Putamen (tissue), 1 donor: ENCODE results near the gene SLC6A16.
"Not testable (repeated sequence)": the region's sequence is repeated elsewhere in the genome, so short reads cannot be mapped to it uniquely, and the experiment has no call there.

Source experiments
- DNase-seq: peaks from one replicate; pipeline ENCODE4 v3.0.0-alpha.2; 2016; ENCODE audit warnings: low spot score

The SLC6A16 gene

DNA sequence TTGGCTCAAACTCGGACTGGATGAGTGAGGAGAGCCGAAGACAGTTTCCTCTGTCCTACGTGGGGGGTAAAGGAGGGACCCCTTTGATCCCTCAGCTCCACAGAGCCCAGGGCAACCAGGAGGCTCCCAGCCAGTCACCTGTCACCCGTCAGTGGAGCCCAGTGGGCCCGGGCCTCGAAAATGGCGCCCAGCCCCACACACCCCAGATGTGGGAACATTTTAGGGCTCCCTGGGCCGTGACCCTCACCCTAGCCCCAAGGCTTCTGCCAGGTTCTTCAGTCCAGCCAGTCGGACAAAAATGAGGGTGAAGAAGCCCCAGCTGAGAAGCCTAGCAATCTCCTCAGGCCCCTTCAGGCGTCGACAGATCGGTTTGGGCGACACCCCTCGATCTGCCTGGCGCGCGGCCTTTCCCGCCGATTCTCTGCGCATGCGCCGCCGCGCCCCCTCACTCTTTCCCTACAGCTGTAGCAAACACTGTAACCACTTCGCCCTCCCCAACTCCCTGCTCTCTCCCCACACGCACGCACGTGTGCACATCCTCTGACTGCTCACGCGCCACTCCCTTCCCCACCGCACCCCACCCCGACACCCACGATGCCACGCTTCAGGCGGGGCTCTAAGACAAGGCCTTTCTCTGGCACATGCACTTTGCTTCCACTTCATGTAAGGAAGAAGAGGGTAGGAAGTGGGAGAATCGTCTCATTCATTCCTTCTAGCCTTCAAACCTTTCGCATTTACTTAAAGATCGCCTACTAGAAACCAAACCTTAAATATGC is at the start of gene SLC6A16:
Gene SLC6A16 (minus strand): TSS at position 391 of the 776 bp plus-strand sequence. CDS start 13,844 bp downstream, outside the sequence.
- DNase-seq: no peak

DNA sequence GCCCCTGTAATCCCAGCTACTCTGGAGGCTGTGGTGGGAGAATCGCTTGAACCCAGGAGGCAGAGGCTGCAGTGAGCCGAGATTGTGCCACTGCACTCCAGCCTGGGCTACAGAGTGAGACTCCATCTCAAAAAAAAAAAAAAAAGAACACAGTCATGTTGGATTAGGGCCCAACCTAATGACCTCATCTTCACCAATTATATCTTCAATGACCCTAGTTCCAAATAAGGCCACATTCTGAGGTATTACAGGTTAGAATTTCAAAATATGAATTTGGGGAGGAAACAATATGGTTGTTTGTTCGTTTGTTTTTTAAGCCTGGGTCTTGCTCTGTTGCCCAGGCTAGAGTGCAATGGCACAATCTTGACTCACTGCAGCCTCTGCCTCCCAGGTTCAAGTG is 48.2 kb upstream of the SLC6A16 start:
- DNase-seq: not testable (repeated sequence)

DNA sequence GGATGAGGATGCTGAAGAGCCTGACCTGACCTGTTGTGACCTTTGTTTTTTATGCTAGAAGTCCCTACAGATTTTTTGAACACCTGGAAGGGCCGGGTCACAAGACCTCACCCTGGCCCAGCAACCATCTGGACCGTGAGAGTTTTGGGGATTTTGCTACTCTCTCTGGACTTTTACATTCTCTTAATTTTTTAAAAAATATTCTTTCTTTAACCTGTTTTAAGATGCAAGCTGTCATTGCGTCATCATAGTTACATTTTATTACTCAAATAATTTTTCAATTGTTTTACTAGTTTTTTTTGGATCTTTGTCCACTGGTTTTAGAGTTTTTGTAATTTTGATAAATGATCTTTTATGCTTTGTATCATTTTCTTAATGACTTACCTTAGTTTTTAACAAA is 46.2 kb upstream of the SLC6A16 start:
- DNase-seq: no peak

DNA sequence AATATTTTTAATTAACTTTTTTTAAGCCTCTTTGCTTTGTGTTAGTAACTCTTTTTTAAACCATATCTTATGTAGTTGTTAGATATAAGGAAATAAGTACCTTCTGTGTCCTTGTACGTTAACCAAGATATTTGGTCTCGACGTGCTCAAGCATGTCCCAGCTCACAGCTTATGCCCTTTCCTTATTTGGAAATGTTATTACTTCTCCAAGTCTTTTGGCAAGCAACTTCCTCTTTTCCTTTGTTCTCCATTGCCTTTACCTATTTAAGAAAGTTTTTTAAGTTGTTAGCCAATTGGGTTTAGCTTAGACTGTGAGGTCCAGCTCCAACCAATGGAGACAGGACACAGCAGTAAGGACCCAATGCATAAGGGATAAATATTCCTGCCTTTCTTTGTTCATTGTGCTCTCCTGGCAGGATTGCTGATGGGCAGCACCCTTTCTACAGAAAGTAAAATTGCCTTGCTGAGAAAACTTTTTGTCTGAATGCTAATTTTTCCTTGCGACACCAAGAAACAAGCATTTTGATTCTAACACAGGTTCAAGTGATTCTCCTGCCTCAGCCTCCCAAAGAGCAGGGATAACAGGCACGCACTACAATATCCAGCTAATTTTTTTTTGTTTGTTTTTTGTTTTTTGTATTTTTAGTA is 43.8 kb upstream of the SLC6A16 start:
- no peak for DNase-seq

DNA sequence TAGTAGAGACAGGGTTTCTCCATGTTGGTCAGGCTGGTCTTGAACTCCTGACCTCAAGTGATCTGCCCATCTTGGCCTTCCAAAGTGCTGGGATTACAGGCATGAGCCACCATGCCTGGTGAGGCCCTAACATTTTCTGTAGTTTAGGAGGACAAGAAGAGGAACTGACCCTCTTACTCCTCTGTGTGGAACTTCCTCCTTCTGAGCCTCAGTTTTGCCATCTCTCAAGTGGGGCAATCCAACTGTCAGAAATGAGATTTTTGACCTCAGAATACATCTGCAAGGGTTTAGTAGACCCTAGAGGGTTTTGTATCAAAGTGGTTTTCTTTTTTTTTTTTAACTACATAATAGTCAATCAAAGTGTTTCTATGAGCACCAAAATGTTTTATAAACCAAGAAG is 41.1 kb upstream of the SLC6A16 start:
- no peak for DNase-seq

DNA sequence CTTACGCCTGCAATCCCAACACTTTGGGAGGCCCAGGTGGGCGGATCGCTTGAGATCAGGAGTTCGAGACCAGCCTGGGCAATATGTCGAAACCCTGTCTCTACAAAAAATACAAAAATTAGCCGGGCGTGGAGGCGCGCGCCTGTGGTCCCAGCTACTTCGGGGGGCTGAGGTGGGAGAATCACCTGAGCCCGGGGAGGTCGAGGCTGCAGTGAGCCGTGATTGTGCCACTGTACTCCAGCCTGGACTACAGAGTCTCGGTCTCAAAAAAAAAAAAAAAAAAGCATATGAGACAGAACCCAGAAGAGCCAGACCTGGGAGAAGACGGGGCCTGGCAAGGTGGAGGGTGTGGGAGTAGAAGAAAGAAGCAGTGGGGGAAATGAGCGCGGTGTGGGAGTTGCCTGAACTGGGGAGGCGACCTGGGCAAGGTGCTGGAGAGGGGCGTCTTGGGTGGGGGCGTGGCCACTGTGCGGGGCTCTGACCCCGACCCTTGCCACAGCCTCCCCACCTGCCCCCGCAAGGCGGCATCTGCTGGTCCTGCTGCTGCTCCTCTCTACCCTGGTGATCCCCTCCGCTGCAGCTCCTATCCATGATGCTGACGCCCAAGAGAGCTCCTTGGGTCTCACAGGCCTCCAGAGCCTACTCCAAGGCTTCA is 39.2 kb upstream of the SLC6A16 start:
- DNase-seq: no peak

DNA sequence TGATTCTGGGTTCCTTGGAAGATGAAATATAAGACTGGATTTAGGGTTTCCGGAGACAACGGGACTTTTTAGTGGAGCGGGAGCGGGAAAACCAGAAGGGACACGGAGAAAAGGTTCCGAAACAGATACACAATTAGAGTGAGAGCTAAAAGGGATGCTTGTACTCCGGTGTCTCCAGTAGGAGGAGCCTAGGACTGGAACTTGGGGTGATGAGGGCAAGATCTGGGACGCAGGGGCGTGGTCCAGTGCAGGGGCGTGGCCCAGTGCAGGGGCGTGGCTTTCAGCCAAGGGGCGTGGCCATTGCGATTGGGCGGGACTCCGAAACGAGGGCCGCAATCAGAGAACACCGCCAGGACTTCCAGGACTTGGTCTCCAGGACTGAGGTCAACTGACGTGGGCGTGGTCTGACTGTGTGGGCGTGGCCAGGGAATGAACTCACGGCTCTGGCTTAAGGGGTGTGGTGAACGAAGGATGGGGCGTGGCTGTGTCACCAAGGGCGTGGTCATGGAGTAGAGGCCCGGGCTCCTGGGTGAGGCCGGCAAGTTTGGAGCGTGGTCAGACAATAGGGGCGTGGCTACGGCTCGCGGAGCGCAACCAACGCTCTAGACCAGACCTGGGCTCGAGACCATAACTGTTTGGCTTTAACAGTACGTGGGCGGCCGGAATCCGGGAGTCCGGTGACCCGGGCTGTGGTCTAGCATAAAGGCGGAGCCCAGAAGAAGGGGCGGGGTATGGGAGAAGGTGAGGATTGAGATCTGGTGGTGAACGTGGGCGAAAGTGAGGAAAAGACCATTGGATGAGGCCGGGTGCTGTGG is 38.5 kb upstream of the SLC6A16 start, which contains the start of gene DKKL1:
Gene DKKL1 (plus strand): TSS at position 610 of the 815 bp plus-strand sequence. CDS start 122 bp downstream, at position 732.
- DNase-seq: peak; percentile 24

DNA sequence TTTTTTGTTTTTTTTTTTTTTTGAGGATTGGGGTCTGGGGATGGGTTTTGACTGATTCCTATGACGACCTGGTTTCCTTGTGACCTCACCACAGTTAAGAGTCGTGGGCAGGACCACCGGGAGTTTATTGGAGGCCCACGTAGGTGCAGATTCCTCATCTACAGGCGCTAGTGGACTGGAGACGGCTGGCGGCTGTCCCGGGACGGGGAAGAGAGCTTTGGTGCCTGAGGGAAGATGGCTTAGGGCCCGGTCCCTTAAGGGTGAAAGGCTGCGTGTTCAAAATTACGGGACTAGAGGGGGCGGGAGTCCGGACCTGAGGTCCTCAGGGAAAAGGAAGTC is 37.9 kb upstream of the SLC6A16 start:
- DNase-seq: no peak

DNA sequence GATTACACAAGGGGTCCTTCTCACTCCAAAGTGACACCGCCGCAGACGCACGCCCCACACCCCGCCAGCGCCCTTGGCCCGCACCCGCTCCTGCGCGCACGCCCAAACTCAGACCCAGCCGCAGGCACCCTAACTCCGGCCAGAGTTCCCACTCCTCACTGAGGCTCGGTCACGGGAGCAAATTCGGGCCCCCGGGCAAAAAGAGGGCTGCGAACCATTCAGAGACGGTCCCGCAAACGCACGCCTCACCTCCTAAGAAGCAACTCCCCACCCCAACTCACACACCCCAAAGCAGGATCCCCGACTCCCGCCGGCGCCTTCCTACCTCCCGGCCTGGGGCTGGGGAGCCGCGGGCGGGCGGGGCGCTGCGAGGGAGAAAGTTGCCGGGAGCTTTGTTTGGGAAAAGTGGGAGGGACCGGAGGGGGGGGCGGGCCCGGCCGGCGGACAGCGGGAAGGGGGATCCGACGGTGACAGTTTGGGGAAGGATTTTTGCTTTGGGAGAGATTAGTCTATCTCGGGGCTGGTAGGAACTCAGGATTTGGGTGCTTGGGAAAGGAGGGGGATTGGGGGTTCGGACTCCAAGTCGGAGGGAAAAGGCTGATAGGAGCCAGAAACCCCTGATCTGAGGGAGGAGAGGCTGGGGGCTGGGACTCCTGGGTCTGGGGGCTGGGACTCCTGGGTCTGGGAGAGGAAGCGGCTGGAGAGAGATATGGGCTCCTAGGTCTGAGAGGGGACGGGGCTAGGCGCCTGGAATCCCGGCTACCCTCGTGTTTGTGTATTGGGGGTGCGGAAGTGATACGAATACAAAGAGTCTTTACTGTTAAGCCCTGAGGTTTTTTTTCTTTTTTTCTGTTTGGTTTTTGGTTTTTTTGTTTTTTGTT is 37.3 kb upstream of the SLC6A16 start, which contains the start of gene TEAD2:
Gene TEAD2 (minus strand): TSS at position 369 of the 881 bp plus-strand sequence. CDS start 2,341 bp downstream, outside the sequence.
- DNase-seq: no peak

DNA sequence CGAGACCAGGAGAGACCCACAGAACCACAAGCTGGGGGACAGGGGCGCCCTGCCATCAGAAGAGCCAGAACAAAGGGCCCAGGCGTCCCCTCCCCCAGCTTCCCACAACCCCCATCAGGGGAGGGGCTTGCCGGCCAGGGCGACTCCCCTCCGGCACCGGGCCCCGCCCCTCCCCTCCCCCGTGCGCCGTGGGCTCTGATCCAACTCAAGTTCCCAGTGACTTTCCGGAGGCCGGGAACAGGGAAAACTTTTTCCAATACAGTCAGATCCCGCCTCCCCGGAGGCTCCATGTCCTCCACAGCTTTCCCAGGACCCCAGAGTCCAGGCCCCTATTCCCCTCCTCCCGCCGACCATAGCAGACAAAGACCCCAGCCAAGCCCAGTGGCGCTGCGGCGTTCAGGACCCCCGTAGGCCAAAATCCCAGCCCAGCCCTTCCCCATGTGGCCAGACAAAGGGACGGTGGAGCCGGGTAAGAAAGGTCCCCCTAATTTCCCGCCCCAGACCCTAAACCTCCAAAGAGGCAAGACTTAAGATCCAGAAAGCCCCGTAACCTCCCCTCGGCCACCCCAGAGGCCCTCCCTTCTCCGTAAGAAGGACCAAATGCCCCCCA is 36.6 kb upstream of the SLC6A16 start:
- no peak for DNase-seq

DNA sequence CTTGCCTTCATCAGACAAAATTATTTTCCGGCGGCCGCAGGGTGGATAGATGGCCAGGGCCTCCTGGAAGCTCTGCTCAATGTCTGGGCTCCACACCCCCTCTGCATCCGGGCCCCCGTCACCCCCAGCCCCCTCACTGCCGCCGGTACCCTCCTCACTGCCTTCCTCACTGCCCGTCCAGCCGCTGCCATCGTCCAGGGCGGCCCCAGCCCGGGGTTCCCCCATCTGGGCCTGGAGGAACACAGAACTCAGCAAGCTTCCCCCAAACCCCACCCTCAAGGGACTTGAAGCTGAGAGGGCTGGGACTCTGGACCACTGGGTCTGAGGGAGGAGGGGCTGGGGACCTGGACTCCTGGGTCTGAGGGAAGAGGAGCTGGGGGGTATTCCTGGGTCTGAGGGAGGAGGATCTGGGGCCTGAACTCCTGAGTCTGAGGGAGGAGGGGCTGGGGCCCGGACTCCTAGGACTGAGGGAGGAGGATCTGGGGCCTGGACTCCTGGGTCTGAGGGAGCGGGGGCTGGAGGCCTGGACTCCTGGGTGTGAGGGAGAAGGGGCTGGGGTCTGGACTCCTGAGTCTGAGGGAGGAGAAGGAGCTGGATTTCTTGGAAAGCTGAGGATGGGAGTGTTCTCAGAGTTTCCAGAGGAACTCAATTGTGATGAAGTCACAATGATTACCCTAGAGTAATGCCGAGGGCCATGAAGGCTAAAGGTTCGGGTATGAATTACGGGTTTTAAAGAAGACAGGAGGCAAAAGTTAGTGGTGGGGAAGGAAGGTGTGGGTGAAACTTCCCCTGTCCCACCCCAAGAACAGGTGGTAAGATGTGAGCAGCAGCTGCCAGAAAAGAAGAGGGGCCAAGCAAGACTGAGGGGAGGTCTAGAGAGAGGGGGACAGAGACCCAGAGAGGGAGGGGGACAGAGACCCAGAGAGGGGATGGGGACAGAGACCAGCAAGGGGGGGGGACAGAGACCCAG is 35.1 kb upstream of the SLC6A16 start:
- no peak for DNase-seq

DNA sequence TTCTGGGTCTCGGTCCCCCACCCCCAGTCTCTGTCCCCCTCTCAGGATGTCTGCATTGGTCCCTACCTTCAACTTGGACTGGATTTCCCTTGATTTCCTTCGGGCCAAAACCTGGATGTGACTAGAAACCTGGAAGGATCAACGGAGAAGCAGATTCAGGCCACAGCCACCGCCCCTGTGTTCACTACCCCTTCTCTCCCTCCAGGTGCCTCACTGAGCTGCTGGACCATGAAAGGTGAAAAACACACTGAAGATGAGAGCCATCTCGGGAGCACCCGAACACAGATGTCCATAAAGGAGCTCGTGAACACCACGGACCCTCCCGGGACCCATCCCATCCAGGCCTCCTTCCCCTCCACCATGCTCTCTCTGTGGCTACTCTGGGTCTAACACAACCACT is 32.2 kb upstream of the SLC6A16 start:
- no peak for DNase-seq

DNA sequence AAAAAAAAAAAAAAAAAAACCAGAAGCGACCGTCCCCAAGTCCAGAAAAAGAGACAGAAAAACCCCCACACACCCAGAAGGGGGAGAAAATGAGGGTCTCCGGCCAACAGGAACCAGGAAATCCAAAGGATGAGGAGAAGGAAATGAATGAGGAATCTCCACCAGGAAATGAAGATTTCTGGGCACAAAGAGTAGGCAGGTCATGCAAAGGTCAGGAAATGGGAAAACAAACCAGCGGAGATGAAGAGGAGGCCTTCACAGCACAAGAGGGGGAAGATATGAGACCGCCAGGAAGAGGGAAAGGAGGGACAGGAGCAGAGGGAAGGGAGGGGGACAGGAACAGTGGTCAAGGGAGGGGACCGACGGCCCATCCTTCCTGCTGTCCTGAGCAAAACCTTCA is 31.4 kb upstream of the SLC6A16 start:
- no peak for DNase-seq

DNA sequence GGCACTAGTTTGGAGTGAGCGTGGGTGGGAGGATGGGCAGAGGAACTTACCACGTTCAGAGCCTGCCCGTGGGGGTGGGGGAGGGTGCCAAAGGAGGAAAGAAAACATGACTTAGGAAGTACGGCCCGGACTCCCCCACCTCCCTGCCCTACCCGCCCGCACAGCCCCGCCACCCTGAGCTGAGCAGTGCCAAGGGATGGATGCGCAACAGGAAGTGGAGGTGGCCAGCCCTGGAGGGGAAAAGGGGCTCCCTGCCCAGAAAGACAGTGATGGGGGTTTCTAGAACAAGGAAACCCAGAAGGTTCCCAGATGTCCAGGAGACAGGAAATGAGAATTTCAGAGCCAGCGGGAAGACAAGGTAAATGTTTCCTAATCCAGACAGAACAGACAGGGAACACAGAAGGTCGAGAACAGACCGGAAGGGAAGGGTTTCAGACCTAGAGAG is 30.9 kb upstream of the SLC6A16 start:
- DNase-seq: no peak

DNA sequence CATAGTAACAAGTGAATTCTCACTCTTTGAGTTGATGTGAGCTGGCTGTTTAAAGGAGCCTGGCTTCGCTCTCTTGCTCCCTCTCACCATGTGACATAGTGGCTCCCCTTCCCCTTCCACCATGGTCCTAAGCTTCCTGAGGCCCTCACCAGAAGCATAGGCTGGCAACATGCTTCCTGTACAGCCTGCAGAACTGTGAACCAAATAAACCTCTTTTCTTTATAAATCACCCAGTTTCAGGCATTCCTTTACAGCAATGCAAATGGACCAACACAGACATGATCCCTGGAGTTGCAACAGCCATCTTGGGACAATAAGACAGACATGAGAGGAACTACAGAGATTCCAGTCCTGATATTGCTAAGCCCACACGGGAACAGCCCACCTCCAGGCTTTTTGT is 24.6 kb upstream of the SLC6A16 start:
- DNase-seq: no peak

DNA sequence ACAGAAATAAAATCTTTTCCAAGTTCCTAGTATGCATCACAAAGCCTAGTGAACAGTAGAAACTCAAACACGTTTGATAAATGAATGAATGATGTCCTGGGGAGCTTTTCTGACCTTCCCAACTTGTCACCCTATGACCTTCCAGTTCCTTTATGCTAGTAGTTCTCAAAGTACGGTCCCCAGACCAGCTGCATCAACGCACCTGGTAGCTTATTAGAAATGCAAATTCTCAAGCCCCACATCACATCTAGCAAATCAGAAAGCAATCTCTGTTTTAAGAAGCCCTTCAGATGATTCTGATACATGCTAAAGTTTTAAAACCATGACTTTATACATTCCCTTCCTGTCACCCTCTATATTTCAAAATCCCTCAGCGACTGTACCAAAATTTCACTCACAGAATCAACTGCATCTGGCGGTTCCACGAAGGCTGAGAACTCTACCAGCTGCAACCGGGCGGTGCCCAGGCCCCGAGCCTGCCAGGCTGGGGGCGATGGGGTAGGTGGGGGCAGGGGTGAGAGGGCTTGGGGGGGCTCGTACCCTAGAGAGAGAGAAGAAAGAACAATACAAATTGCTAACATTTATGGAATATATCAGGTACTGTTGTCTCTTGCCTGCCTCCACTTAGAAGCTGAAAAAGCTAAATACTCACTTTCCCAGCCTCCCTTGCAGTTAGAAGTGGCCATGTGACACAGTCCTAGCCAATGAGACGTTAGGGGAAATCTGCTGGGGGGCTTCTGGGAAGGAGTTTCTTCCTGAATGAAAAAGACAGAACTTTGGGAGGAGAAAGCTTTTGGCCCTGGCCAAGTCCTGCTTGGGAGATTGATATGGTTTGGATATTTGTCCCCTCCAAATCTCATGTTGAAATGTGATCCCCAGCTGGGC is 23.6 kb upstream of the SLC6A16 start:
- DNase-seq: no peak

DNA sequence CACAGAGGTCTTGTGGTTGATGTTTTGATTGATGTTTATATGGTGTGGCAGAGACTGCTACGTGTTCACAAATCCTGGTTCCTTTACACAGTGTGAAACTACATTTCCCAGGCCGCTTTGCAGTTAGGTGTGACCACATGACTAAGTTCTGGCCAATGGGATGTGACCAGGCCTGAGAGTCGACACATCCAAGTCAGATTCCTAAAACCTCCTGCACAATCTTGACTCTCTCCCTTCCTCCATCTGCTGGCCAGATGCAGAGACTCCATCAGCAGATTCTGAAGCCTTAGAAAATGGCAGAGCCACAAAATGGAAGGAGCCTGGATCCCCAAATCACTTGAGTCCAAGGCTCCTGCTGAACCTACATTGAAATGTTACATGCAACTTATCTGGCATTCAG is 22.8 kb upstream of the SLC6A16 start:
- no peak for DNase-seq

DNA sequence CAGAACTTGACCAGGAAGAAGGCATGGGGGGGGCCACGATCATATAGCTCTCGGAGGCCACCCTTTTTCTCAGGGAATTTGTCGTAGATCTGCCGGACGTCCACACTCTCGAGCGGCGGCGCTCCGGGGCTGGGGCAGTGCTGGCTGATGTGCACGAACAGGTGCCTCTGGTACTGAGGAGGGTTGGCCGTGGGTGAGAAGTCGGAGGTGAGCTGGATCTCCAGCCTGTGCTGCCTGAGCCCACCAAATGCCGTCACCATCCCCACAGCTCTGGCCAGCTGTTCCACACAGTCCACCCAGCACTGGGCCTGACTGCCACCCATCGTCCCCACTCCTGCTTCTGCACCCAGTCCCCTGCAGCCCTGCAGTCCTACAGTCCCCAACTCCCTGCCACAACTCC is 22.2 kb upstream of the SLC6A16 start:
- DNase-seq: no peak
